Measurements from ENCODE around the gene MEF2D.

MEF2D gene

GRCh38 chr1:156500543-156500792 lies at the start of gene MEF2D:
Gene MEF2D (minus strand): TSS chr1:156500775. CDS start chr1:156483292, 17,483 bp downstream.
- no peak for DNase-seq (ENCODE audit: low read depth in 2 of 2)

- no peak for DNase-seq (ENCODE audit: low read depth in 2 of 2)
Observed at GRCh38 chr1:156550346-156550745, 49.8 kb upstream of the MEF2D start.

GRCh38 chr1:156549831-156550230 lies 49.3 kb upstream of the MEF2D start:
- no peak for DNase-seq (ENCODE audit: low read depth in 2 of 2)

- DNase-seq (ENCODE audit: low read depth in 2 of 2), result no peak
Observed at GRCh38 chr1:156549390-156549789, 48.8 kb upstream of the MEF2D start.

- no peak for DNase-seq (ENCODE audit: low read depth in 2 of 2)
Observed at GRCh38 chr1:156547982-156548381, 47.4 kb upstream of the MEF2D start.

GRCh38 chr1:156547434-156547833 lies 46.9 kb upstream of the MEF2D start:
- DNase-seq (ENCODE audit: low read depth in 2 of 2), result no peak

- DNase-seq (ENCODE audit: low read depth in 2 of 2), result no peak
Observed at GRCh38 chr1:156546267-156546666, 45.7 kb upstream of the MEF2D start.

- no peak for DNase-seq (ENCODE audit: low read depth in 2 of 2)
Observed at GRCh38 chr1:156544592-156545102, 44.1 kb upstream of the MEF2D start.

- DNase-seq (ENCODE audit: low read depth in 2 of 2), result no peak
Observed at GRCh38 chr1:156543066-156543465, 42.5 kb upstream of the MEF2D start.

GRCh38 chr1:156540955-156541354 lies 40.4 kb upstream of the MEF2D start:
- no peak for DNase-seq (ENCODE audit: low read depth in 2 of 2)

GRCh38 chr1:156539818-156540355 lies 39.3 kb upstream of the MEF2D start:
- no peak for DNase-seq (ENCODE audit: low read depth in 2 of 2)

GRCh38 chr1:156538711-156539440 lies 38.3 kb upstream of the MEF2D start:
- no peak for DNase-seq (ENCODE audit: low read depth in 2 of 2)

- no peak for DNase-seq (ENCODE audit: low read depth in 2 of 2)
Observed at GRCh38 chr1:156537027-156537426, 36.5 kb upstream of the MEF2D start.

GRCh38 chr1:156534424-156535060 lies 34.0 kb upstream of the MEF2D start:
- no peak for DNase-seq (ENCODE audit: low read depth in 2 of 2)

GRCh38 chr1:156533568-156534220 lies 33.1 kb upstream of the MEF2D start:
- DNase-seq (ENCODE audit: low read depth in 2 of 2), result no peak

GRCh38 chr1:156532374-156532773 lies 31.8 kb upstream of the MEF2D start:
- no peak for DNase-seq (ENCODE audit: low read depth in 2 of 2)

- DNase-seq (ENCODE audit: low read depth in 2 of 2), result no peak
Observed at GRCh38 chr1:156530006-156530405, 29.4 kb upstream of the MEF2D start.

GRCh38 chr1:156528875-156529425 lies 28.4 kb upstream of the MEF2D start:
- DNase-seq (ENCODE audit: low read depth in 2 of 2), result no peak

- DNase-seq (ENCODE audit: low read depth in 2 of 2), result no peak
Observed at GRCh38 chr1:156528231-156528630, 27.7 kb upstream of the MEF2D start.

GRCh38 chr1:156527584-156527983 lies 27.0 kb upstream of the MEF2D start:
- DNase-seq (ENCODE audit: low read depth in 2 of 2), result no peak

- DNase-seq (ENCODE audit: low read depth in 2 of 2), result no peak
Observed at GRCh38 chr1:156525856-156526489, 25.4 kb upstream of the MEF2D start.

GRCh38 chr1:156525071-156525501 lies 24.5 kb upstream of the MEF2D start:
- DNase-seq (ENCODE audit: low read depth in 2 of 2), result no peak
